Measurements from ENCODE around the gene SMR3B. TPM values are rescaled to one million over a fixed set of nuclear protein-coding genes. Genes with fewer than 3 reads are reported as not detected.

The SMR3B gene
- total RNA-seq = not detected

- no peaks in the 10 kb centered on the region for H3K9me3 ChIP-seq
- H3K36me3 ChIP-seq = no peaks in the 10 kb centered on the region
- ATAC-seq (ENCODE audit: insufficient number of reproducible peaks, low FRiP score, low read depth) (no peak), DNase-seq (ENCODE audit: low spot score) (no peak)
- H3K27me3 ChIP-seq (replicated peaks; ENCODE audit: insufficient read depth) = no peaks in the 10 kb centered on the region
- TF ChIP-seq, protein P1, sequence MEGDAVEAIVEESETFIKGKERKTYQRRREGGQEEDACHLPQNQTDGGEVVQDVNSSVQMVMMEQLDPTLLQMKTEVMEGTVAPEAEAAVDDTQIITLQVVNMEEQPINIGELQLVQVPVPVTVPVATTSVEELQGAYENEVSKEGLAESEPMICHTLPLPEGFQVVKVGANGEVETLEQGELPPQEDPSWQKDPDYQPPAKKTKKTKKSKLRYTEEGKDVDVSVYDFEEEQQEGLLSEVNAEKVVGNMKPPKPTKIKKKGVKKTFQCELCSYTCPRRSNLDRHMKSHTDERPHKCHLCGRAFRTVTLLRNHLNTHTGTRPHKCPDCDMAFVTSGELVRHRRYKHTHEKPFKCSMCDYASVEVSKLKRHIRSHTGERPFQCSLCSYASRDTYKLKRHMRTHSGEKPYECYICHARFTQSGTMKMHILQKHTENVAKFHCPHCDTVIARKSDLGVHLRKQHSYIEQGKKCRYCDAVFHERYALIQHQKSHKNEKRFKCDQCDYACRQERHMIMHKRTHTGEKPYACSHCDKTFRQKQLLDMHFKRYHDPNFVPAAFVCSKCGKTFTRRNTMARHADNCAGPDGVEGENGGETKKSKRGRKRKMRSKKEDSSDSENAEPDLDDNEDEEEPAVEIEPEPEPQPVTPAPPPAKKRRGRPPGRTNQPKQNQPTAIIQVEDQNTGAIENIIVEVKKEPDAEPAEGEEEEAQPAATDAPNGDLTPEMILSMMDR (IDR thresholded peaks at IDR 0.05) = no peak
- H3K4me1 ChIP-seq (ENCODE audit: control insufficient read depth in 1 of 2, low read depth in 2 of 2) = no peaks in the 10 kb centered on the region
- no peak within 1 kb of the TSS for H3K4me3 ChIP-seq
- H3K27ac ChIP-seq = no peak within 1 kb of the TSS
These were observed at the start of gene SMR3B for GRCh38 chr4:70382691-70383181. SMR3B (plus strand) TSS chr4:70383131; CDS start chr4:70384511, 1,380 bp downstream.

DNA sequence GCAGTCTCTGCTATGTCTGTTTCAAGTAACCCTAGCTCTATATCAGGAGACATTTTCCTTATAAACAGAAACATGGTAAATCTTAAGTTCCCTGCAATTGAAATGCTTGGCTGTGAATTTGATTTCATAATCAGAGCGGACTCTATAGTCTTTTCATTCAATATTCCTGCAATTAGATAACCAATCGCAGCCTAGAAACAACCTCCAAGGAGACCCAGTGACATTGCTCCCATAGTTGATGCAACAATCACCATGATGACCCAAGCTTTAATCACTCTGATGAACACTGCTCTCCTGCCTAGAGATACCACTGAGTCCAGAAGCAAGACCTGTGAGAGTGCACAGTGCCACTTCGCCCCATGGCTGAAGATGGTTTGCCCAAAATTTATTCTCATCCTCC lies 48.2 kb upstream of the SMR3B start, which contains the start of gene CABS1:
TSS of gene CABS1 (plus strand) at position 301 of the 400 bp plus-strand sequence. CDS start at position 360, 59 bp downstream.
- no peaks in the 10 kb centered on the region for H3K27me3 ChIP-seq (replicated peaks; ENCODE audit: insufficient read depth)
- DNase-seq (ENCODE audit: low spot score) (no peak), ATAC-seq (ENCODE audit: insufficient number of reproducible peaks, low FRiP score, low read depth) (no peak)
- H3K27ac ChIP-seq = no peak within 1 kb of the TSS
- no peaks in the 10 kb centered on the region for H3K9me3 ChIP-seq
- TF ChIP-seq, protein P1 (IDR thresholded peaks at IDR 0.05) = no peak
- H3K4me3 ChIP-seq = no peak within 1 kb of the TSS
- H3K4me1 ChIP-seq (ENCODE audit: control insufficient read depth in 1 of 2, low read depth in 2 of 2) = no peaks in the 10 kb centered on the region
- H3K36me3 ChIP-seq = no peaks in the 10 kb centered on the region

DNA sequence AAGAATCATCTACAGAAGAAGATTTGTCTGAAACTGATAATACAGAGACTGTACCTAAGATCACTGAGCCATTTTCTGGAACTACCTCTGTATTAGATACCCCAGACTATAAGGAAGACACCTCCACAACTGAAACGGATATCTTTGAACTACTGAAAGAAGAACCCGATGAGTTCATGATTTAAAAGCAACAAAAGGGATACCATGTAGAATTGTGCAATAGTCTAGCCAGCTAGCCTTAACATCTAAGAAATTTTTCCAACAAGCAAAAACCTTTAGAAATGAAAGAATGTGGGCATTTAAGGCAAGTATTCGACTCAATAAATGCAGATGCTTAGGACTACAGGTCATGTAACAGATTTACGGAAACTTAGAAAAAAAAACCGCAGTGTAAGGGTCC lies 46.9 kb upstream of the SMR3B start:
- H3K27ac ChIP-seq = no peak overlapping the region
- ATAC-seq (ENCODE audit: insufficient number of reproducible peaks, low FRiP score, low read depth) (no peak), DNase-seq (ENCODE audit: low spot score) (no peak)
- TF ChIP-seq, protein P1 (IDR thresholded peaks at IDR 0.05) = no peak
- H3K36me3 ChIP-seq = no peaks in the 10 kb centered on the region
- no peaks in the 10 kb centered on the region for H3K4me1 ChIP-seq (ENCODE audit: control insufficient read depth in 1 of 2, low read depth in 2 of 2)
- no peak overlapping the region for H3K4me3 ChIP-seq
- H3K27me3 ChIP-seq (replicated peaks; ENCODE audit: insufficient read depth) = no peaks in the 10 kb centered on the region
- H3K9me3 ChIP-seq = no peaks in the 10 kb centered on the region

- H3K27me3 ChIP-seq (replicated peaks; ENCODE audit: insufficient read depth) = no peaks in the 10 kb centered on the region
- TF ChIP-seq, protein P1 (IDR thresholded peaks at IDR 0.05) = no peak
- no peak overlapping the region for H3K4me3 ChIP-seq
- no peaks in the 10 kb centered on the region for H3K9me3 ChIP-seq
- DNase-seq (ENCODE audit: low spot score) (no peak), ATAC-seq (ENCODE audit: insufficient number of reproducible peaks, low FRiP score, low read depth) (no peak)
- no peak overlapping the region for H3K27ac ChIP-seq
- no peaks in the 10 kb centered on the region for H3K4me1 ChIP-seq (ENCODE audit: control insufficient read depth in 1 of 2, low read depth in 2 of 2)
- H3K36me3 ChIP-seq = no peaks in the 10 kb centered on the region
These were observed 45.0 kb upstream of the SMR3B start for GRCh38 chr4:70337886-70338420.

GRCh38 chr4:70356185-70356584 lies 26.7 kb upstream of the SMR3B start:
- H3K36me3 ChIP-seq = no peaks in the 10 kb centered on the region
- H3K4me3 ChIP-seq = no peak overlapping the region
- no peak overlapping the region for H3K27ac ChIP-seq
- H3K27me3 ChIP-seq (replicated peaks; ENCODE audit: insufficient read depth) = no peaks in the 10 kb centered on the region
- H3K9me3 ChIP-seq = no peaks in the 10 kb centered on the region
- TF ChIP-seq, protein P1 (IDR thresholded peaks at IDR 0.05) = no peak
- H3K4me1 ChIP-seq (ENCODE audit: control insufficient read depth in 1 of 2, low read depth in 2 of 2) = no peaks in the 10 kb centered on the region
- ATAC-seq (ENCODE audit: insufficient number of reproducible peaks, low FRiP score, low read depth) (no peak), DNase-seq (ENCODE audit: low spot score) (no peak)
